NCI-H1694 treated with DMSO at 0.1 percent for 48 hours (cell line): ENCODE results near the gene SPI1.

Source experiments
- DNase-seq: peaks from one replicate; lab custom pipeline; 2025; lab: John Stamatoyannopoulos, UW

Gene SPI1

DNA sequence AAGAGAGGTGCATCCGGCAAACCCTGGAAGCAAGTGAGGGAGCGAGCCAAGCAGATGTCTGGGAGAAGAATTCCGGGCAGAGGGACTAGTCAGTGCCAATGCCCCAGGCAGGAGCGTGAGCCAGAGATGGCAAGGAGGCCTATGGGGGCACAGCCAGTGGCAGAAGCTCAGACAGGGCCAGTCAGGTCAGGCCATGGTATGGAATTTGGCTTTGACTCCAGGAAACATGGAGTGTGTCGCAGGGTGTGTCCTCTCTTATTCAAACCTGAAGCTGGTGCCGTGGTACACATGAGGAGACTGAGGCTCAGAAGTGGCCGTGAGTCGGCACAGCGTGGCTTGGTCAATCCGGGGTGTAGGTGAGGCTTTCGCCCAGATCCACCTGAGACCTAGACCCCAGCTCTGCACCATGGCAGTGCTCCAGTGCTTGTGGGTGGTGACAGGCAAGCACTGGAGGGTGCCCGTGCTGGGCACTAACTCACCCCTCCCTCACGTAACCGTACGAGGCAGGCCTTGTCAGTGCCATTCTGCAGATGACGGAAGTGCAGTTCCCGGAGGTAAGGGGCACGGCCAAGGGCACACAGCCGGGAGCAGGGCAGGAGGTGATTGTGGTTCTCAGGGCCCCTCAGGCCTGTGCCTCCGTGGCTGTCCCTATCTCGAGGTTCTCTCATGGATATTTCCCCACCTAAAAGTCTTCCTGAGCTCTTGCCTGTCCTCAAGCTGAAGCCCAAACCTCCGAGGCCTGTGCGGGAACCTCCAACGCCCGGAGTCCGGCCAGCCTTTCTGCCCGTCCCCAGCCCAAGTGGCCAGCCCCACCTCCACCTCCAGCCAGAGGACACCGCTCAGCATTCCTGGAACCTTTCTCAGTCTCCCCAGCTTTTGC is 10.6 kb upstream of the SPI1 start:
- no peak for DNase-seq

DNA sequence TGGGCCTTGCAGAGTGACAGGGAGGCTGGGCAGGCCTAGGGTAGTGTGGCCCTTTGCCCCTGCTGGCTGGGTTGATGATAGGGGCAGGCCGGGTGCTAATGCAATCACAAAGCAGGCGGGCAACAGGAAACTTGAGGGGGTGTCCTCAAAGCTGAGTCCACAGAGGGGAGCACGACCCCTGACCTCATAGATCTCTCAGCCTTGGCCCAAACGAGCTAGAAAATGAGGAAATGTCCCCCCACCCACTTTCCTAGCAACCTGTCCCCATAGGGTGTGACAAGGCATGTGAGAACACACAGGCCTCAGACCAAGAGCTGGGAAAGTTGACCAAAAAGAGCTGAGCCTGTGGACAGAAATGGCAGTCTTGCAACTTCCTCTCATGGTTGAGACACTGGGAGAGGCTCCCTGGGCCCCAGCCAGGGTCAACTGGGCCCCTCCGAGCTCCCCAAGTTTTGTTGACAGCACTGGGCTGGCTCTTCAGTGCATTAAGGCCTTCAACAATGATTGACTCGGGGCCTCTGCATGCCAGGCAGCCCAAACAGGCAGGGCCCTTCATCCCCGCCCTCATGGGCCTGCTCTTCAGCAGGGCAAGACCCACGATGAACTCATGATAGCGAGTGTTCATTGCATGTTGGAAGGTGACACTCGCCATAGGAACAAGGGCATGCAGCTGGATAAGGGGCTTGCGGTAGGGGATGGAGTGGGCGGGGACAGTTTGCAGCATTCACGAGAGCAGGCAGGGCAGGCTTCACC is 9.8 kb upstream of the SPI1 start:
- no peak for DNase-seq

- no peak for DNase-seq
Observed at GRCh38 chr11:47384498-47384897, 6.2 kb upstream of the SPI1 start.

DNA sequence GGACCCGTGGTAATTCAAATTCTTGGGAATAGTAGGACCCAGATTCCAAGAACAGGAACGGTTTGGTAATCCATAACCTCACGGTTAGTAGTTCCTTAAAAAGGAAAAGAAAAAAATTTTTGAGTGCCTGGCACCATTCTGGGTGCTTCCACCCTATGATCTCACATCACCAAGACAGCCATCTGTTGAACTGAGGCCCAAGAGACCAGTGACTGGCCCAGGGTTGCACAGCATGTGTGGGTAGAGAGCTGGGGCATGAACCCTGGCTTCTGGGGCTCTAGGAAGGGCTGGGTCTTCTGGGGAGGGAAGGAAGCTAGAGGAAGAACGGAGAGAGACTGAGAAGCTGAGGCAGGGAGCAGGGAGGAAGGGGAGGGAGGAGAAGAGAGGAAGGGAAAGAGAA is 4.7 kb upstream of the SPI1 start:
- DNase-seq: no peak

- DNase-seq: no peak
Observed at GRCh38 chr11:47380078-47380477, 1.7 kb upstream of the SPI1 start.

DNA sequence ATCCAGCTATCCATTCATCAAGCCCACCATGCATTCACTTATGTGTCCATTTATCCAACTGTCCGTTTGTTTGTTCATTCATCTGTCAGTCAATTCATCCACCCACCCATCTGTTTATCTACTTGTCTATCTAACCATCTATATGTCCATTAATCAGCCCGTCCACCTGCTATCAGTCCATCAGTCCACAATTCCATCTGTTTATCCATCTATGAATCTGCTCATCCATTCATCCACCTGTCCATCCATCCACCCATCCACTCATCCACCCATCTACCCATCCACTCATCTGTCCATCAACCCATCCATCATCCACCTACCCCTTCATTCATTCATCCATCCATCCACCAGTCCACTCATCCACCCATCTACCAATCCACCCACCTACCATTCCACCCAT is 970 bp upstream of the SPI1 start:
- no peak for DNase-seq

GRCh38 chr11:47378836-47379170 is 456 bp upstream of the SPI1 start:
- DNase-seq: no peak

DNA sequence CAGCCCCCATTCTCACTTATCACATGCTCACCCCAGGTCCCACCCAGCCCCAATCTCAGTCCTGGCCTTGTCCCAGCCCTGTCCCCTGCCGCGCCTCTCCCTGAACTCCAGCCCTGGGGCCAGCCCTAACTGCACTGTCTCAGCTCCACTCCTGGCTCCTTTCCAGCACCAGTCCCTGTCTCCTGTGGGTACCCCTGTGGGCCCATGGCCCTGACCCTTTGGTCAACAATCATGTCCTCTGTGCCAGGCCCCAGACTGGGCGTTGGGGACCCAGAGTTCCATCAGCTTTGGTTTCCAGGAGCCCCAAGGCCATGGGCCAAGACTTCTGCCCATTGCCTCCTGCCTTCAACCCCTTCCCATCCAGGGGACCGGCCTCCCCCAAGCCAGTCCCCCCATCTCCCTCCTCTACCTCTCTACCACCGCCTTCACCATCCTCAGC is 757 bp downstream of the SPI1 start:
- DNase-seq: no peak

GRCh38 chr11:47376525-47377371 is 1.6 kb downstream of the SPI1 start:
- no peak for DNase-seq

DNA sequence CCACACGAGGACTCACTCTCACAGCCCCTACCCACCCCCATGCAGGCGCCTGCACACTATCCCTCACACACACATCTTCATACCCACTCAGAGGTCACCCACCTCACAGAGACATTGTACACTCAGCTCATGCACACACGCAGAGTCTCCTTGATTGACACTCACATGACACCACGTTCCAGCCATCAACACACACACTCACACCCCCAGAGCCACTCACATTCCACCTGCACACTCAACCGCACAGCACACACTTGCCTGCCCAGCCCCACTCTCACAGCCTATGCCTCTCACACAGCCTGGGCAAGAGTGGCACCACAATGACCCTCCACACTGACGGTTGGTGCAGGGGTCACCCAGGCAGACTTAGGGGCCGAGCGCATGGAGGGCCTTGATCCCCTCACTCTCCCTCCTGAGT is 2.2 kb downstream of the SPI1 start:
- DNase-seq: no peak

GRCh38 chr11:47375546-47376085 is 2.7 kb downstream of the SPI1 start:
- no peak for DNase-seq

- DNase-seq: no peak
Observed at GRCh38 chr11:47375020-47375419, 3.3 kb downstream of the SPI1 start.

DNA sequence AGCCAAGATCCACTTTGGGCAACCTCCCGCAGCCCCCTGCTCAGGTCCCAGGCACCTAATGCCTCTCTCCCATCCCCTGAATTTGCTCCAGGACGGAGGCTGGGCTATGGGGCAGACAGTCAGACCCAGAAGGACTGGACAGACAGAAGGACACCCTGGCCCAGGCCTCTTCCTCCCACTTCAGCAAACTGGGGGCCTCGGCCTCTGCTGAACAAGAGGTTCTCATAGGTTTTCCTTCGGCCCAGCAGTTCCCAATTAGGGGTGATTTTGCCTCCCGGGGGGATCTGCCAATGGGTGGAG is 3.7 kb downstream of the SPI1 start:
- DNase-seq: no peak

GRCh38 chr11:47373876-47374719 is 4.2 kb downstream of the SPI1 start:
- DNase-seq: peak; percentile 24

- DNase-seq: no peak
Observed at GRCh38 chr11:47372422-47372821, 5.9 kb downstream of the SPI1 start.

GRCh38 chr11:47369676-47370075 is 8.7 kb downstream of the SPI1 start:
- no peak for DNase-seq

- no peak for DNase-seq
Observed at GRCh38 chr11:47366020-47366490, 12.3 kb downstream of the SPI1 start.

- no peak for DNase-seq
Observed at GRCh38 chr11:47361419-47361818, 16.9 kb downstream of the SPI1 start.

DNA sequence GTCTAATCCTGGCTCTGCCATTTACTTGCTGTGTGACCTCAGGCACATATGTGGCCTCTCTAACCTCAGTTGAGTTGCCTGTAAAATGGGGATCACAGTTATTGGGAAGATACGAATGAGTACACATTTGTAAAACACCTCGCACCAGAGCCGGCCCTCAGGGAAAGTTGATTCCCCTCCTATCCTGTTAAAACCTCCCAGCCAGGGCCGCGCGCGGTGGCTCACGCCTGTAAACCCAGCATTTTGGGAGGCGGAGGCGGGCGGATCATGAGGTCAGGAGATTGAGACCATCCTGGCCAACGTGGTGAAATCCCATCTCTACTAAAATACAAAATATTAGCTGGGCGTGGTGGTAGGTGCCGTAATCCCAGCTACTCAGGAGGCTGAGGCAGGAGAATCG is 18.0 kb downstream of the SPI1 start:
- DNase-seq: no peak

- DNase-seq: no peak
Observed at GRCh38 chr11:47359586-47359985, 18.8 kb downstream of the SPI1 start.

- no peak for DNase-seq
Observed at GRCh38 chr11:47359162-47359561, 19.2 kb downstream of the SPI1 start.

DNA sequence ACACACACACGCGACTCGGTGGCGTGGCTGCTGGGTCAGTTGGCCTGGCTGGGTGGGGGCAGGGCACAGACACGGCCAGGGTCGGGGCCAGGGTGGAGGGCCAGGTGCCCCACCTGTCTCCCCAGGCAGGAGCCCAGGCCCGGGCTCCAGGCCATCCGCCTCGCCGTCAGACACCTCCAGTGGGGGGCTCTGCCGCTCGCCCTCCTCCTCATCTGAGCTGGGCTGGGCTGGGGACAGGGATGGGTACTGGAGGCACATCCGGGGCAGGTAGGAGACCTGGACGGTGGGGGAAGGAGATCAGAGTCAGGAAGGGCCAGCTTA is 19.7 kb downstream of the SPI1 start:
- no peak for DNase-seq
